GM21423 (cell line): ENCODE data around the gene MAP3K4.

Experiments
- ATAC-seq: cut with Tn5 transposase; IDR thresholded peaks from one replicate; pipeline ENCODE4 v1.9.1; 2021; ENCODE audit warnings: mild to moderate bottlenecking, moderate library complexity; ENCODE audit not compliant: unreplicated experiment

MAP3K4 gene, protein sequence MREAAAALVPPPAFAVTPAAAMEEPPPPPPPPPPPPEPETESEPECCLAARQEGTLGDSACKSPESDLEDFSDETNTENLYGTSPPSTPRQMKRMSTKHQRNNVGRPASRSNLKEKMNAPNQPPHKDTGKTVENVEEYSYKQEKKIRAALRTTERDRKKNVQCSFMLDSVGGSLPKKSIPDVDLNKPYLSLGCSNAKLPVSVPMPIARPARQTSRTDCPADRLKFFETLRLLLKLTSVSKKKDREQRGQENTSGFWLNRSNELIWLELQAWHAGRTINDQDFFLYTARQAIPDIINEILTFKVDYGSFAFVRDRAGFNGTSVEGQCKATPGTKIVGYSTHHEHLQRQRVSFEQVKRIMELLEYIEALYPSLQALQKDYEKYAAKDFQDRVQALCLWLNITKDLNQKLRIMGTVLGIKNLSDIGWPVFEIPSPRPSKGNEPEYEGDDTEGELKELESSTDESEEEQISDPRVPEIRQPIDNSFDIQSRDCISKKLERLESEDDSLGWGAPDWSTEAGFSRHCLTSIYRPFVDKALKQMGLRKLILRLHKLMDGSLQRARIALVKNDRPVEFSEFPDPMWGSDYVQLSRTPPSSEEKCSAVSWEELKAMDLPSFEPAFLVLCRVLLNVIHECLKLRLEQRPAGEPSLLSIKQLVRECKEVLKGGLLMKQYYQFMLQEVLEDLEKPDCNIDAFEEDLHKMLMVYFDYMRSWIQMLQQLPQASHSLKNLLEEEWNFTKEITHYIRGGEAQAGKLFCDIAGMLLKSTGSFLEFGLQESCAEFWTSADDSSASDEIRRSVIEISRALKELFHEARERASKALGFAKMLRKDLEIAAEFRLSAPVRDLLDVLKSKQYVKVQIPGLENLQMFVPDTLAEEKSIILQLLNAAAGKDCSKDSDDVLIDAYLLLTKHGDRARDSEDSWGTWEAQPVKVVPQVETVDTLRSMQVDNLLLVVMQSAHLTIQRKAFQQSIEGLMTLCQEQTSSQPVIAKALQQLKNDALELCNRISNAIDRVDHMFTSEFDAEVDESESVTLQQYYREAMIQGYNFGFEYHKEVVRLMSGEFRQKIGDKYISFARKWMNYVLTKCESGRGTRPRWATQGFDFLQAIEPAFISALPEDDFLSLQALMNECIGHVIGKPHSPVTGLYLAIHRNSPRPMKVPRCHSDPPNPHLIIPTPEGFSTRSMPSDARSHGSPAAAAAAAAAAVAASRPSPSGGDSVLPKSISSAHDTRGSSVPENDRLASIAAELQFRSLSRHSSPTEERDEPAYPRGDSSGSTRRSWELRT (N-terminal part only)

DNA sequence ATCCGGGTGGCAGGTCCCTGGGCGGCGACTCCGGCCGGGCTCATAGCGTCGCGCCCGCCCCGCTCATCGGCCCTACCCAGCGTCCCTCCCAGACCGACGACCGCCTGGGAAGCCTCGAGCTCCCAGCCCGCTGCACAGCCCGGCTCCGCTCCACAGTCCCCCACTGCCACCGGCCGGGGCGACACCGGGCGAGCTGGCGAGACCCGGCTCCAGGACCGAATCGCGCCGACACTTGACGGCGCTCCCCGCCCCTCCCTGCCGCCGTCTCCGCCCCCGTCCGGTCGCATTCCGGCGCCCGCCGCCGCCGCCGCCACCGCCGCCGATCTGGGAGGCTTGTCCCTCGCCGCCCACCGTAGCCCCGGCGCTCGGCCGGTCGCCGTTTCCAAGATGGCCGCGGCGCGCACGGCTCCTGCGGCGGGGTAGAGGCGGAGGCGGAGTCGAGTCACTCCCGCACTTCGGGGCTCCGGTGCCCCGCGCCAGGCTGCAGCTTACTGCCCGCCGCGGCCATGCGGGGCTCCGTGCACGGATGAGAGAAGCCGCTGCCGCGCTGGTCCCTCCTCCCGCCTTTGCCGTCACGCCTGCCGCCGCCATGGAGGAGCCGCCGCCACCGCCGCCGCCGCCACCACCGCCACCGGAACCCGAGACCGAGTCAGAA lies at the start of gene MAP3K4:
Gene MAP3K4, plus strand, starts transcription at position 364 of the 655 bp plus-strand sequence. Its CDS starts 163 bp downstream, at position 527.
- peak; percentile 66 for ATAC-seq

DNA sequence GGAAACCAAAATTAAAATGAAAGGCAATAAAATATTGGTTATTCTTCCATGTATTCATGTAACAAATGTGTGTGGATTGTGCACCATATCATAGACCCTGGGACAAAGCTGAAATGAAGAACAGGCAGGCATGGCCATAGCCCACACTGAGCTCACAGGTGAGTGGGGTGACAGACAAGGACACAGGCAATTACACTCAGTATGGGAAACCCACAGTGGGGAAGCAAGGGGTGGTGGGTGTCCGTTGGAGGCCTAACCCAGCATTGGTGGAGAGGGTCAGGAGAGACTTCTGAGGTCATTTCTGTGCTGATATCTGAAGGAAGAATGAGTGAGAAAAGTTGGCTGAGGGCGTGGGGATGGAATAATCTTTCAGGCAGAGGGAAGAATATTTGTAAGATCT lies 47.6 kb upstream of the MAP3K4 start:
- ATAC-seq, result no peak

DNA sequence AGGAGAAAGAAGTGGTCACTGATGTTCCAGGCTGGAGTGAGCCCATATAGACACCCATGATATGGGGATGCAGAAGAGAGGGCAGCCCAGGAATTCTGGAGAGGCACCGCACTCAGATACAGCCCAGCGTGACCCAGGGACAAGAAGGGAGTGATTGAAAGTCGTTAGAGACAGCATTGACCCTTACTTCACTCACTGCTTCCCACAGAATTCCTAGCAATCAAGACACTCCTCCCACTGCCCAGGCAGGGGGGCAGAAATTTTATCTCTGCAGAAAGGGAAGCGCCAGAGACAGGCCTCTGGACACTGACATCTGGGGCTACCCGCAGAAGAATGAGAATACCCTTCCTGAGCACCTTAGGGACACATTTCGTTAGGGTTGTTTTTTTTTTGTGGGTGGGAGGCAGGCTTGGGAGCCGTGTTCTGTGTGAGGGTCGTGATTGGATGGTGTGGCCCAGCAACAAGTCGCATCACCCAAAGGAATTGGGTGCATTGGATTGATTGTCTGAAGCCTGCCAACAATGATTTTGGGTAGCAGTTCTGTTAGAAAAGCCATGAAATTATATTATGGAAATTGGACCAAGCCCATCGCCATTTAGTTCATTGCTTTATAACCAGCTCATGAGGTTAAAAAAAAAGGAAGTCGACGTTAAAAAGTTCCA lies 45.9 kb upstream of the MAP3K4 start:
- ATAC-seq, result no peak

DNA sequence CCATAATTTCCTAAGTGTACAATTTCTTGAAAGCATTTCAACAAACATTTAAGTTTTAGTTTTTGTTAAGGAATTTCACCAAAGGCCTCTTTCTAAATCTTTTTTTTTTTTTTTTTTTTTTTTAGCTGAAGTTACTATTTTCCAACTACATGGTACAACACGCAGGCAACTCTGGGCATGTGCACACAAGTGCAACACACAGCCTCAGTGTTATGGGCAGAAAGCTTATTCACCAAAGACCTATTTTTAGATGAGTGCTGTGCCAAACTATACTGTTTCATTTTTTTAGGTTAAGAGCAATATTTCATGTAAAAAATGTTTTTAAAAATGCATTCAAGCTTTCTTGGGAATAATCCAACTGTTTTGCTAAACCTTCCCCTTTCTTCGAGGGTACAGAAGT lies 42.0 kb upstream of the MAP3K4 start:
- ATAC-seq, result no peak

DNA sequence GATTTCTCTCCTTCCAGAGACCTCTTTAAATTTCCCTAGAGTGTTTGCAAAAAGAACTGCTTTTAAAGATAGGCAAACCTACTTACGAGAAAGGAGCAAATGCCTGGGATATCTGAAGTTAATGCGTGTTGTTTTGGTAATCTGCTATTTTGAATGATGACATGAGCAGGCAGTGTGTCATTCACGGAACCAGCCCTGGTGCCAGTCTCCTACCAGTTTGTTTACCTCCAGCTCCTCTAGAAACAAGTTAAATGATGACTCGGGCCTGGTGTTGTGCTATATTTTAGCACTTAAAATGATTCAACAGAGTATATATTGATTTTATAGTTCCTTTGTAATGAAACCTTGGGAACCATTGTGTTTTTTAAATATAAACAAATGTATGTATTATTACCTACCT lies 41.1 kb upstream of the MAP3K4 start:
- no peak for ATAC-seq

DNA sequence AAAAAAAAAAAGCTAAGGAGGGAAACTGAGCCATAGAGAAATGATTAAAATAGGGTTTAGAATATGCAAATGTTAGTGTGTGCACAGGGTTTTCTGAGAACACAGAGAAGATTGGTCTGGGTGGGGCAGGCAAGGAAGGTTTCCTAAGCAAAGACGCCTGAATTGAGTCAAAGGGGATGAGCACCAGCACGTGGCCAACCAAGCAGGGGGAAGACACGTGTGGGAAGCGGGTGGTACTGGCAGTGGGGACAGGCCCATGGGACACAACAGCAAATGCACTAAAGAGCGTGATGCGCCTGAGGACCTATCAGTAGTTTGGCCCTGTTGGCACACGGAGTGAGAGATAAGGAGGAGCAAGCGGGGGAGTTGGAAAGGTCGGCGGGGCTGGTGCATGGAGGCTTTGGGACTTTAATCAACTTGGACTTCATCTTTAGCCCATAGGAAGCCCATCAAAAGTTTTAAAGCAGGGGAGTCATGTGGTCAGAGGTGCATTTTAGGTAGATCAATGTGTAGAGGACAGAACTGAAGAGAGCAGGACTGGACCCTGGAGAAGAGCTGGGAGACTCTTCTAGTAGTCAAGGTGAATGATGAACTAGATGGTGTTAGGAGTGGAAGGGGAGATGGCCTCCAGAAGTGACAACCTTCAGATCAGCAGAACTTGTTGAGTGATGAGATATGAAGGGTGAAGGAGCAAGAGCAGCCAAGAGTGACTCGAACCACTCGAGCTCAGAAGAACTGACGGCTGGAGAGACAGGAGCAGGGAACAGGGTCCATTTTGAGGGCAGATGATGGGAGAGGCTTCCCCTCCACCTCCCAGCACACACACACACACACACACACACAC lies 40.2 kb upstream of the MAP3K4 start:
- ATAC-seq, result no peak

DNA sequence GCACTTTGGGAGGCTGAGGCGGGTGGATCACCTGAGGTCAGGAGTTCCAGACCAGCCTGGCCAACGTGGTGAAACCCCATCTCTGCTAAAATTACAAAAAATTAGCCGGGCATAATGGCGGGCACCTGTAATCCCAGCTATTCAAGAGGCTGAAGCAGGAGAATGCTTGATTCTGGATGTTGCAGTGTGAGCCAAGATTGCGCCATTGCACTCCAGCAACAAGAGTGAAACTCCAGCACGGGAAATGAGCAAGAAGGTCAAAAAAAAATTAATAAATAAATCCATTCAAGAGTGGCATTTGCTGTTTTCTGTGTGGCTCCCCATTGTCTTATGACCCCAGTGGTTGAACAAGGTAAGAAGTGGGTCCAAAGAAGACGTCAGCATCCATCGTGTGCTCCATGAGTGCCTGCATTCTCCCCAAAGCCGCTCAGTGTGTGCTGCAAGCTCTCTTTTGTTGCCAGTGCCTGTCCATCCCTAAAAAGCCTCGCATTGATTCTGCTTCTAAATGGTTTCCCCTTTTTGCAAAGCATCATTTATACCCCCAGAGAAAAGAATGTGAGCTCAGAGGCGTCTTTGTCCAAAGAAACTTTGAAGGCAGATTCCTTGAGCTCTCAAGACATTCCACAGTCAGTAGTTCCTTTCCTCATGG lies 38.8 kb upstream of the MAP3K4 start:
- no peak for ATAC-seq

DNA sequence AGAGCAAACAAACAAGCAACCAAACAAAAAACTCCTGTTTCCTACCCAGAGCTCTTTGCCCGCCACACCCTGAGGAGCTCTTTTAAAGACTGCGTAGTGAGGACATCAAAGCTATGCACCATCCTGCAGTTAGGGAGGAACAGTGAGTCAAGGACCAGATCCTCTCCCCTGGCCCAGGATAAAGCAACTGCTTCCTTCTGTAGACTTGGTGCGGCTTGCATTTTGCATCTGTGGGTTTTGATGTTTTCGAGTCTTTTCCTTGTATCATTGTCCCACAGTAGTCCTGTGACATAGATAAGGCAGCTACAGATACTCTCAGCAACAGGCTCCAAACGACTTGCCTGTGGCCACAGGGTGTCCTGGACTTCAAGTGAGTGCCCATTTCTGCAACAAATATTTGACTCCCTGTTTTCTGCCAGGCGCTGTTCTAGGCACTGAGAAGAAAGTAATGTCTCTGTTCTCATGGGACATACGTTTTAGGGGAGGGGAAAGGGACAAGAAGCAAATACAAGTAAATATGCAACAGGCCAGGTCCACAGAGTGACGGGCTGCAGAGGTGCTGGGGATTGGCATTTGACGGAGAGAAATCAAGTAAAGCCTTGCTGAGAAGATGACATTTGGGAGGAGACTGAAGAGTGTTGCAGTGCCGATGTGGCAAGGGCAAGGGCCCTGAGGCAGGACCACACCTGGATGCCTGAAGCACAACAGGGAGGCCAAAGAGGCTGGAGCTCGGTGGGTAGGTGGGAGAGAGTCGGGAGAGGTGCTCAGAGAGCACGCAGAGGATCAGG lies 35.9 kb upstream of the MAP3K4 start:
- ATAC-seq, result no peak

DNA sequence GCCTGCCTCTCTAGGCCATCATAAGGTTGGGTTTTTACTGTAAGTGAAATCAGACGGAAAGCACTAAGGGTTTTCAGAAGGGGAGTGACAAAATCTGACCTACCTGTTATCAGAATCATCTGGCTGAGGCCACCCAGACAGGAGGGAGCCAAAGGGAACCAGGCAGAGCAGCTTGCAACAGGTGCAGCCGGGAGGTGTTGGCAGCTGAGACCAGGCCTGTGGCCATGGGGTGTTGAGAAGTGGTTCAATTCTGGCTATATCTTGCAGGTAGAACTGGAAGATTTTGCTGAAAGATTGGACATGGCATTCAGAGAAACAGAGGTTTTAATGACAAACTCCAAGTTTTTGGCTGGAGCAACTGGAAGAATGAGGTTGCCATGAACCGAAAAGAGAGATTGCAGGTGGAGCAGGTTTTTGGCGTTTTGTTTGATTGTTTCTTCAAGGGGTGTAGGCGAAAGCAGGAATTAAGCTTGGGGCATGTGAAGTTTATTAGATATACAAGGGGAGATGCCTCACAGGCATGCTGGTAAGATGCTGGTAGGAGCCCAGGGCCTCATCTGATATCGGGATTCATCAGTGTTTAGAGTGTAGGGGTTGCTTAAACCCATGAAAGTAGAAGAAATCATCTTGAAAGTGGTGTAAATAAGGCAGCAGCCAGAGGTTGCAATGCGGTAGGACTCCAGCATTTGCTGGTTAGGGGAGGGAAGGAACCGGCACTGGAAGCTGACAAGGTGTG lies 35.1 kb upstream of the MAP3K4 start:
- ATAC-seq, result no peak

DNA sequence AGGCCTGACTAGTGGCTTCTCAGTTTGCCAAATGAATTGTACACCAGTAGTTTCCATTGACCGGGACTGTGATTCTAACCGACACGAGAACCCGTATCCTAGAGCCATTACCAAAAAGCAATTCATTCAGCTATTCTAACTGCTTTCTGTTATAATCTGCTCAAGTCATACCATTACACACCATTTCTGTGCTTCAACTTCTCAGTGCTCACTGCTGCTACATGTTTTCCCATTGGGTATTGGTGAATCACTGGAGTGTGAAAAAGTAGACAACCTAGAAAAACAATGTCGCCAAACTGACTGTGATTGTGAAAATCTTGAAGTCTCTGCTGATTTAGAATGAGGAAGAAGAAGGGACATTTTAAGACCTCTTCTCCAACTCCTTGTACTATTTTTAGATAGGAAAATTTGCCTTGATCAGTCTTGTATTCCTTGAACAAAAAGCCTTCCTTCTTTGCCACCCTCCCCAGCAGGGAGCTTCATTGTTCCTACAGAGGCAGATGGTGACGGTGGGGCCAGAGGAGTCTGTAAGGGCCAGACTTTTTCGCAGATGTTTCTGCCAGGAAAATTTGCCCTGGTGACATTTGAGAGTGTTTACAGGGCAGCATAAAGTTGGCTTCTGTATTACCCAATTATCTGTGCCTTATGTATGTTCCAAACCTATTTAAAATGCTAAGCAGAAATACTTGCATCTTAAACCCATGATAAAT lies 31.7 kb upstream of the MAP3K4 start:
- no peak for ATAC-seq

DNA sequence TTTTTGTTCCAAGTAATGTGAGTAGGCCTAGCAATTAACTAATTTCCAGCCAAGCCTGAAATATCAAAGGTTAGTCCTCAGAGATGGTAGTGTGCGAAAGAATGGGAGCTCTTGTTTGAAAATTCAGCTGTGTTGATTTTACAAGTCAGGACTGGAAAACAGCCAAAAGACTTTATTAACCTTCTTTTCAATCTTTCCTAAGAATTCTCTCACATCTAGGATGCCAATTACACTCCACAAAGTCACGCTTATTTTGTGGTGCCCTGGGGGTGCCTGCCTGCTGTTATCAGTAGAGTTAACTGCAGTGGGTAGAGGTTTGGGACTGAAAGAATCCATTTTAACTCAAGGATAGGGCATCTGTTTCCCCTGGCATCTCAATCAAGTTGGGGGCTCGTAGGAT lies 30.7 kb upstream of the MAP3K4 start:
- no peak for ATAC-seq

DNA sequence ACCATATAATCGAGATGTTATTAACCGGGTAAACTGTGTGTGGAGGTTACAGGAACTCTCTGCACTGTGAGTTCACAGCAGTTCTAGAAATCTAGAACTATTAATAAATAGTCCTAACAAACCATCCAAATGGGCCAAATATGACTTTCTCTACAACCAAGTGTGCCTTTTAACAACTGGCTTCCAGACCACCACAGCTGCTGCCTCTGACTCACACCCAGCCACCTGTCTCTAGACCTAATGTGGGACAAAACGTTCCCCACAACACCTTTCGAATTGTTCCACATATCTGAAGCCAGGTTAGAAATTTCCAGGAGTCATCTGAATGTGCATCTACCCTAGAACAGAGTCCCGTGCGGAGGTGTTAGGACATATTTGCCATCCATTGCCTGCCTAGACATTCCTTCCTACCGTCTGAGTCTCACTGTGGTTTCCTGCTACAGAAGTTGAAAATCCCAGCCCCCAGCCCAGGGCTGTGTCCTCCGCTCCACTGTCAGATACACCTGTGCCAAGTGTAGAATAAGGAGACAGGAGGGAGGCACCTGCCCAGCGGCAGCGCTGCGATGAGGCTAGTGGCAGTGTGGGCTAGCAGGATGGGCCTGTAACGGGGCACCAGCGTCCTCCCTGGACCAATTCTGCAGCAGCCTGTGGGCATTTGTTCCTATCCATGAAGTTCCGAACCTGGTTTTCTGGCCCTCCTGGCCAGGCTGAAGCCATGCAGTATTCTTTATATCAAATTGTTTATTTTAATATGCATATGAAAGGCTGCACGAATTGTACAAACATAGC lies 28.5 kb upstream of the MAP3K4 start:
- ATAC-seq, result no peak

DNA sequence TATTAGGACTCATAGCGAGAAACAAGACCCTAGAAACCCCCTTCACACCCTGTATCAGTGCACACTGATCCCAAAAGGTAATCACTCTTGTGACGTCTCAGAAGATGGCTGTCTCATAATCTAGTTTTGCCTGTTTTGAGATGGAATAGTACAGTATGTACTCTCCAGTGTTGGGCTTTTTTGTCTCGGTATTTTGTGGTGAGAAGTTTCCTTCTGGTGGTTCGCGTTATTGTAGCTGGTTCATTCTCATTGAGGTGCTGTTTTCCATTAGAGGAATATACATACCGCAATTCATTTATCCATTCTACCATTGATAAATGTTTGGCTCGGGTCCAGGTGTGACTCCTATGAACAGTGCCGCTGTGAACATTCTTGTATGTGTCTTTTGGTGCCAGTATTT lies 27.9 kb upstream of the MAP3K4 start:
- no peak for ATAC-seq

DNA sequence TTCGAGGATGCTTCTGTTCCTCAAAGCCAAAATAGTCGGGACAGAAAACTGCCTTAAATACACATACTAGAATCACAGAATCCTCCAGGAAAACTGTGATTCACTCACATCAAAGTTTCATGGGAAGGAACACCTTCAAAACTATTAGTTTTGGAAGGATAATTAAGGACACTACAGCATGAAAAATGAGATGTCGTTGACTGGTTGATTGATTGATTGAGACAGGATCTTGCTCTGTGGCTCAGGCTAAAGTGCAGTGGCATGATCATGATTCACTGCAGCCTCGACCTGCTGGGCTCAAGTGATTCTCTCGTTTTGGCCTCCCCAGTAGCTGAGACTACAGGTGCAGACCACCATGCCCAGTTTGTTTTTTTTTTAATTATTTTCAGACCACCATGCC lies 25.7 kb upstream of the MAP3K4 start:
- no peak for ATAC-seq

DNA sequence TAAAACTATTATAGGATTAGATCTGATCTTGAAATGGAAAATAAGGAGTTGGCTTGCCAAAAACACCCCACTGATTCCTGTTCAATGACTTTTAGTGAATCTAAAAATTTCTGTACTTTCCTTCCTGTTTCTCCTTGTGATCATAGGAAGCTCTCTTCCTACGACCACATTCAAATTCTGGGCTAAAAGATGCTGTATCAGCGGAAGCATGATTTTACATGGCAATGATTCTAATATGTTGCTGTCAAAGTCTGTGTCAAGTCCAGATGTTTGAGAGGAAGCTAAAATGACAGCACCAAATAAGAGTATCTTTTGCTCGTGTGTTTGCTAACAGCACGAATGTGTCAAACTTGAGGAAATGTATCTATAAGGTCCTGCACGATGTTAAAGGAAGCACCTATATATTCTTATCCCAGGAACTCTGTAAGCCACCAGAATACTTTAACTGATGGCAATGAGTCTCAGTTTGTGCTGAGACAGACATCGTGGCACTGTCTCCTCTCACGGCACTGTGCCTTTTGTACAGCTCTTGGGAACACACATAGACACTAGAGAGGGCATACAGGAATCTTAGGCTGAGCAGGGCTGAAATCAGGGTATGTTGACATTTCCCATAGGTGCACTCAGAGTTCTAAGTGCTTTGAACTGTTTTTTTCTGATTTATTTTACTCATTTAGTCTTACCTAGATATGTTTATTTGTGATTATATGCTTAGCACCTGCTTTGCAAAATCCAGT lies 24.9 kb upstream of the MAP3K4 start:
- ATAC-seq, result no peak
